GM23338 (cell line): Measurements from ENCODE around the gene CNN3. TPM values are rescaled to one million over a fixed set of nuclear protein-coding genes. Genes with fewer than 3 reads are reported as not detected.

Experiments
- ATAC-seq: fragments of 200-7000 bp; cut with Tn5 transposase; 3 replicates; pipeline ENCODE4 v1.9.1; 2020
- DNase-seq: peaks from one replicate; pipeline ENCODE4 v3.0.0-alpha.2; 2015; ENCODE audit warnings: low spot score
- H2AFZ ChIP-seq: fragments of 200-600 bp; sonication (generic); 2 replicates; pipeline ENCODE4 v1.8.0; 2016; ENCODE audit warnings: antibody characterized with exemption, mild to moderate bottlenecking, moderate library complexity
- H3F3A ChIP-seq: fragments of 200-600 bp; sonication (generic); replicated peaks from 2 replicates; pipeline ENCODE4 v1.8.0; 2017; ENCODE audit warnings: antibody characterized with exemption, mixed run types, low read depth
- H3K27ac ChIP-seq: fragments of 200-600 bp; sonication (generic); 2 replicates; pipeline ENCODE4 v1.6.1; 2016; ENCODE audit warnings: low read depth
- H3K27me3 ChIP-seq: fragments of 200-600 bp; sonication (generic); 2 replicates; pipeline ENCODE4 v1.8.0; 2016; ENCODE audit warnings: mild to moderate bottlenecking, mixed run types, moderate library complexity; ENCODE audit not compliant: insufficient read depth
- H3K36me3 ChIP-seq: fragments of 200-600 bp; sonication (generic); 2 replicates; pipeline ENCODE4 v1.8.0; 2016; ENCODE audit warnings: mild to moderate bottlenecking; ENCODE audit not compliant: insufficient read depth
- H3K4me1 ChIP-seq: fragments of 200-600 bp; sonication (generic); 2 replicates; pipeline ENCODE4 v1.8.0; 2016; ENCODE audit warnings: mild to moderate bottlenecking, moderate library complexity; ENCODE audit not compliant: insufficient read depth
- H3K4me2 ChIP-seq: fragments of 200-600 bp; sonication (generic); 2 replicates; pipeline ENCODE4 v1.7.1; 2017; ENCODE audit warnings: mixed run types
- H3K4me3 ChIP-seq: fragments of 200-600 bp; sonication (generic); 2 replicates; pipeline ENCODE4 v1.6.1; 2016; ENCODE audit warnings: mixed run types
- H3K79me2 ChIP-seq: fragments of 200-600 bp; sonication (generic); replicated peaks from 2 replicates; pipeline ENCODE4 v1.8.0; 2017; ENCODE audit warnings: mild to moderate bottlenecking; ENCODE audit not compliant: insufficient read depth
- H3K9me2 ChIP-seq: fragments of 200-600 bp; sonication (generic); 2 replicates; pipeline ENCODE4 v1.8.0; 2017; ENCODE audit not compliant: insufficient read depth
- H4K20me1 ChIP-seq: fragments of 200-600 bp; sonication (generic); replicated peaks from 2 replicates; pipeline ENCODE4 v1.8.0; 2017; ENCODE audit warnings: mild to moderate bottlenecking; ENCODE audit not compliant: insufficient read depth
- H3K27ac Mint-ChIP-seq: 2 replicates; pipeline ENCODE4 v1.8.0; 2020; ENCODE audit warnings: inconsistent platforms, mild to moderate bottlenecking, moderate library complexity, mixed read lengths
- H3K27me3 Mint-ChIP-seq: 3 replicates; pipeline ENCODE4 v1.8.0; 2022; ENCODE audit warnings: low read depth, mild to moderate bottlenecking, moderate library complexity, mixed read lengths, inconsistent platforms; ENCODE audit not compliant: insufficient read depth, poor library complexity
- H3K36me3 Mint-ChIP-seq: 3 replicates; pipeline ENCODE4 v1.8.0; 2021; ENCODE audit warnings: low read depth, mild to moderate bottlenecking, inconsistent platforms, moderate library complexity, mixed read lengths
- H3K4me1 Mint-ChIP-seq: 3 replicates; pipeline ENCODE4 v1.8.0; 2020; ENCODE audit warnings: mild to moderate bottlenecking, inconsistent platforms, mixed read lengths
- H3K4me3 Mint-ChIP-seq: 3 replicates; pipeline ENCODE4 v1.8.0; 2021; ENCODE audit warnings: moderate library complexity, mild to moderate bottlenecking, inconsistent platforms, mixed read lengths
- H3K9me3 Mint-ChIP-seq: 3 replicates; pipeline ENCODE4 v1.8.0; 2020; ENCODE audit warnings: moderate library complexity, mild to moderate bottlenecking, inconsistent platforms, mixed read lengths
- CREB1 ChIP-seq: fragments of 250-450 bp; sonication (Bioruptor Pico); IDR thresholded peaks from 2 replicates; pipeline ENCODE4 v1.5.0; 2020; ENCODE audit warnings: low read depth, mild to moderate bottlenecking, moderate library complexity
- EZH2phosphoT487 ChIP-seq: fragments of 200-600 bp; sonication (generic); IDR thresholded peaks from one replicate; pipeline ENCODE4 v1.8.1; 2018; ENCODE audit warnings: antibody characterized with exemption; ENCODE audit not compliant: unreplicated experiment
- ZNF331 ChIP-seq: fragments of 250-450 bp; sonication (Bioruptor Pico); IDR thresholded peaks from 2 replicates; pipeline ENCODE4 v1.5.0; 2020; ENCODE audit warnings: low read depth, mild to moderate bottlenecking, moderate library complexity
- polyA plus RNA-seq: library from polyadenylated mRNA; unstranded; fragments of >200 nt; fragmentation: Nextera tagmentation; extraction: Ambion mirVana; gene quantifications from 2 replicates; pipeline ENCODE4 v1.2.1, GENCODE V29; 2016
- total RNA-seq: library from RNA; depleted of rRNA; stranded (reverse); fragments of >200 nt; shearing (Covaris generic); gene quantifications from 2 replicates; pipeline ENCODE4 v1.2.3, GENCODE V29; 2014
- TF ChIP-seq, protein P1 (sequence below): IDR thresholded peaks from one replicate; pipeline ENCODE4 v1.6.1; 2018; ENCODE audit warnings: antibody characterized with exemption; ENCODE audit not compliant: unreplicated experiment
- TF ChIP-seq, protein P2 (sequence below): fragments of 250-450 bp; sonication (Bioruptor Pico); IDR thresholded peaks from 2 replicates; pipeline ENCODE4 v1.5.0; 2020; ENCODE audit warnings: mild to moderate bottlenecking, moderate library complexity

The CNN3 gene
- total and polyA plus RNA-seq, 2 experiments from 2014 or later = 220 to 312 TPM

DNA sequence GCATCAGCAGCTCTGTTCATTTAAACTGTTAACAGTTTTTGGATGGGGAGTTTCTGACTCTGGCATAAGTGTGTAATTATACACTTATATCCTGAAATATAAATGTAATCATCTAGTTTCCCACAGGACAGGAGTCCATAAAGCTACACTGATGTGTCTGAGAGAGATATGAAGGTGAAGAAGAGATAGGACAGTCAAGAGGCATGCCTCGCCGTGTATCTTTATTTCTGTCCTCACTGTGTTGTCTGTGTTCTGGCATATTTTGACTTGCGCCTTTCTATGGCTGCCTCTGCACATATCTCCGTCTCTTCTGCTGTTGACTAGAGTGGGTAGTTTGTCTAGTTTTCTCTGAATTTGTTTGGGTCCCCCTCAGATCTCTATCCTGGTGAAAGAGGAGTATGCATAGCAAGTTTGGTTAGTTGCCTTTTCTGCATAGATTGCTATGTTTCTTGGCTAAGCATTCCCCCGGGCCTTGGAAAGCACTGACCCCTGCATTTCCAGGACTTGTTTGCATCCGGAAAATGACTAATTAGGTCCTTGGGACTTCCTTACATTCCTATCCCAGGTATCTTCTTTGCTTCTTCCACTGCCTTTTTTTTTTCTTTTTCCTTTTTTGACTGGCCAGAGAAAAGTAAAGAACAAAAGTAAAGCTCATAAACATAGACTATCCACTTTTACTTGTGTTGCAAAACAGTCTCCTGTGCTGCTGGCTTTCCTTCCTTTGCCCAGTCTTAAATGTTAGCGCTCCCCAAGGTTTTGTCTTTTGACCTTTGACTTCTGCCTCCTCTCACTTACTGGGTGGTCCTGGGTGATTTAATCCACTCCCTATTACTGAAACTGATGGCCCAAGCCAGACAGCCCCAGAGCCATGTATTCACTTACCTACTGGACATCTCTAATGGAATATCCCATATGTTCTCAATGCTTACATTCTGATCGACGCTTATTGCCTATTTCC lies 27.6 kb upstream of the CNN3 start (continued):
- no peak for TF ChIP-seq CREB1 (CRISPR knock-in tag)
- TF ChIP-seq EZH2phosphoT487 = no peak

- Histone ChIP-seq H3K27ac (no peak overlapping the region), H3K36me3 (no peaks in the 10 kb centered on the region), H4K20me1 (no peaks in the 10 kb centered on the region), H3K4me3 (no peak overlapping the region), H3F3A (no peaks in the 10 kb centered on the region), H3K79me2 (no peaks in the 10 kb centered on the region), H3K9me2 (no peaks in the 10 kb centered on the region), H3K4me2 (no peak overlapping the region), H3K4me1 (peaks cover 12% of the 10 kb centered on the region), H3K27me3 (no peaks in the 10 kb centered on the region), H2AFZ (no peak overlapping the region)
- H3K36me3 Mint-ChIP-seq = no peaks in the 10 kb centered on the region; the same call in 2 of the 3 replicates
- ATAC-seq (no peak), DNase-seq (no peak)
- H3K4me1 Mint-ChIP-seq = peaks cover 12% of the 10 kb centered on the region
- H3K9me3 Mint-ChIP-seq = no peaks in the 10 kb centered on the region
- TF ChIP-seq, protein P1, sequence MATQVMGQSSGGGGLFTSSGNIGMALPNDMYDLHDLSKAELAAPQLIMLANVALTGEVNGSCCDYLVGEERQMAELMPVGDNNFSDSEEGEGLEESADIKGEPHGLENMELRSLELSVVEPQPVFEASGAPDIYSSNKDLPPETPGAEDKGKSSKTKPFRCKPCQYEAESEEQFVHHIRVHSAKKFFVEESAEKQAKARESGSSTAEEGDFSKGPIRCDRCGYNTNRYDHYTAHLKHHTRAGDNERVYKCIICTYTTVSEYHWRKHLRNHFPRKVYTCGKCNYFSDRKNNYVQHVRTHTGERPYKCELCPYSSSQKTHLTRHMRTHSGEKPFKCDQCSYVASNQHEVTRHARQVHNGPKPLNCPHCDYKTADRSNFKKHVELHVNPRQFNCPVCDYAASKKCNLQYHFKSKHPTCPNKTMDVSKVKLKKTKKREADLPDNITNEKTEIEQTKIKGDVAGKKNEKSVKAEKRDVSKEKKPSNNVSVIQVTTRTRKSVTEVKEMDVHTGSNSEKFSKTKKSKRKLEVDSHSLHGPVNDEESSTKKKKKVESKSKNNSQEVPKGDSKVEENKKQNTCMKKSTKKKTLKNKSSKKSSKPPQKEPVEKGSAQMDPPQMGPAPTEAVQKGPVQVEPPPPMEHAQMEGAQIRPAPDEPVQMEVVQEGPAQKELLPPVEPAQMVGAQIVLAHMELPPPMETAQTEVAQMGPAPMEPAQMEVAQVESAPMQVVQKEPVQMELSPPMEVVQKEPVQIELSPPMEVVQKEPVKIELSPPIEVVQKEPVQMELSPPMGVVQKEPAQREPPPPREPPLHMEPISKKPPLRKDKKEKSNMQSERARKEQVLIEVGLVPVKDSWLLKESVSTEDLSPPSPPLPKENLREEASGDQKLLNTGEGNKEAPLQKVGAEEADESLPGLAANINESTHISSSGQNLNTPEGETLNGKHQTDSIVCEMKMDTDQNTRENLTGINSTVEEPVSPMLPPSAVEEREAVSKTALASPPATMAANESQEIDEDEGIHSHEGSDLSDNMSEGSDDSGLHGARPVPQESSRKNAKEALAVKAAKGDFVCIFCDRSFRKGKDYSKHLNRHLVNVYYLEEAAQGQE = no peak
- TF ChIP-seq, protein P2, sequence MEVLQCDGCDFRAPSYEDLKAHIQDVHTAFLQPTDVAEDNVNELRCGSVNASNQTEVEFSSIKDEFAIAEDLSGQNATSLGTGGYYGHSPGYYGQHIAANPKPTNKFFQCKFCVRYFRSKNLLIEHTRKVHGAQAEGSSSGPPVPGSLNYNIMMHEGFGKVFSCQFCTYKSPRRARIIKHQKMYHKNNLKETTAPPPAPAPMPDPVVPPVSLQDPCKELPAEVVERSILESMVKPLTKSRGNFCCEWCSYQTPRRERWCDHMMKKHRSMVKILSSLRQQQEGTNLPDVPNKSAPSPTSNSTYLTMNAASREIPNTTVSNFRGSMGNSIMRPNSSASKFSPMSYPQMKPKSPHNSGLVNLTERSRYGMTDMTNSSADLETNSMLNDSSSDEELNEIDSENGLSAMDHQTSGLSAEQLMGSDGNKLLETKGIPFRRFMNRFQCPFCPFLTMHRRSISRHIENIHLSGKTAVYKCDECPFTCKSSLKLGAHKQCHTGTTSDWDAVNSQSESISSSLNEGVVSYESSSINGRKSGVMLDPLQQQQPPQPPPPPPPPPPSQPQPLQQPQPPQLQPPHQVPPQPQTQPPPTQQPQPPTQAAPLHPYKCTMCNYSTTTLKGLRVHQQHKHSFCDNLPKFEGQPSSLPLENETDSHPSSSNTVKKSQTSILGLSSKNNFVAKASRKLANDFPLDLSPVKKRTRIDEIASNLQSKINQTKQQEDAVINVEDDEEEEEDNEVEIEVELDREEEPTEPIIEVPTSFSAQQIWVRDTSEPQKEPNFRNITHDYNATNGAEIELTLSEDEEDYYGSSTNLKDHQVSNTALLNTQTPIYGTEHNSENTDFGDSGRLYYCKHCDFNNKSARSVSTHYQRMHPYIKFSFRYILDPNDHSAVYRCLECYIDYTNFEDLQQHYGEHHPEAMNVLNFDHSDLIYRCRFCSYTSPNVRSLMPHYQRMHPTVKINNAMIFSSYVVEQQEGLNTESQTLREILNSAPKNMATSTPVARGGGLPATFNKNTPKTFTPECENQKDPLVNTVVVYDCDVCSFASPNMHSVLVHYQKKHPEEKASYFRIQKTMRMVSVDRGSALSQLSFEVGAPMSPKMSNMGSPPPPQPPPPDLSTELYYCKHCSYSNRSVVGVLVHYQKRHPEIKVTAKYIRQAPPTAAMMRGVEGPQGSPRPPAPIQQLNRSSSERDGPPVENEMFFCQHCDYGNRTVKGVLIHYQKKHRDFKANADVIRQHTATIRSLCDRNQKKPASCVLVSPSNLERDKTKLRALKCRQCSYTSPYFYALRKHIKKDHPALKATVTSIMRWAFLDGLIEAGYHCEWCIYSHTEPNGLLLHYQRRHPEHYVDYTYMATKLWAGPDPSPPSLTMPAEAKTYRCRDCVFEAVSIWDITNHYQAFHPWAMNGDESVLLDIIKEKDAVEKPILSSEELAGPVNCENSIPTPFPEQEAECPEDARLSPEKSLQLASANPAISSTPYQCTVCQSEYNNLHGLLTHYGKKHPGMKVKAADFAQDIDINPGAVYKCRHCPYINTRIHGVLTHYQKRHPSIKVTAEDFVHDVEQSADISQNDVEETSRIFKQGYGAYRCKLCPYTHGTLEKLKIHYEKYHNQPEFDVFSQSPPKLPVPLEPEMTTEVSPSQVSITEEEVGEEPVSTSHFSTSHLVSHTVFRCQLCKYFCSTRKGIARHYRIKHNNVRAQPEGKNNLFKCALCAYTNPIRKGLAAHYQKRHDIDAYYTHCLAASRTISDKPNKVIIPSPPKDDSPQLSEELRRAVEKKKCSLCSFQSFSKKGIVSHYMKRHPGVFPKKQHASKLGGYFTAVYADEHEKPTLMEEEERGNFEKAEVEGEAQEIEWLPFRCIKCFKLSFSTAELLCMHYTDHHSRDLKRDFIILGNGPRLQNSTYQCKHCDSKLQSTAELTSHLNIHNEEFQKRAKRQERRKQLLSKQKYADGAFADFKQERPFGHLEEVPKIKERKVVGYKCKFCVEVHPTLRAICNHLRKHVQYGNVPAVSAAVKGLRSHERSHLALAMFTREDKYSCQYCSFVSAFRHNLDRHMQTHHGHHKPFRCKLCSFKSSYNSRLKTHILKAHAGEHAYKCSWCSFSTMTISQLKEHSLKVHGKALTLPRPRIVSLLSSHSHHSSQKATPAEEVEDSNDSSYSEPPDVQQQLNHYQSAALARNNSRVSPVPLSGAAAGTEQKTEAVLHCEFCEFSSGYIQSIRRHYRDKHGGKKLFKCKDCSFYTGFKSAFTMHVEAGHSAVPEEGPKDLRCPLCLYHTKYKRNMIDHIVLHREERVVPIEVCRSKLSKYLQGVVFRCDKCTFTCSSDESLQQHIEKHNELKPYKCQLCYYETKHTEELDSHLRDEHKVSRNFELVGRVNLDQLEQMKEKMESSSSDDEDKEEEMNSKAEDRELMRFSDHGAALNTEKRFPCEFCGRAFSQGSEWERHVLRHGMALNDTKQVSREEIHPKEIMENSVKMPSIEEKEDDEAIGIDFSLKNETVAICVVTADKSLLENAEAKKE (CRISPR knock-in tag) = no peak
- TF ChIP-seq ZNF331 (CRISPR knock-in tag) = no peak
- H3K27ac Mint-ChIP-seq = no peak overlapping the region
- no peak overlapping the region for H3K4me3 Mint-ChIP-seq
- H3K27me3 Mint-ChIP-seq = peaks cover 5% of the 10 kb centered on the region
Measured at GRCh38 chr1:94953746-94954145, 26.8 kb upstream of the CNN3 start.
